GM18517 (cell line): ENCODE data around the gene CLGN.

Experiments used
- ATAC-seq: cut with Tn5 transposase; IDR thresholded peaks from one replicate; pipeline ENCODE4 v1.9.1; 2021; ENCODE audit warnings: mild to moderate bottlenecking, moderate library complexity; ENCODE audit not compliant: unreplicated experiment

CLGN gene

GRCh38 chr4:140388015-140388414 lies 39.4 kb downstream of the CLGN start:
- ATAC-seq, result no peak

DNA sequence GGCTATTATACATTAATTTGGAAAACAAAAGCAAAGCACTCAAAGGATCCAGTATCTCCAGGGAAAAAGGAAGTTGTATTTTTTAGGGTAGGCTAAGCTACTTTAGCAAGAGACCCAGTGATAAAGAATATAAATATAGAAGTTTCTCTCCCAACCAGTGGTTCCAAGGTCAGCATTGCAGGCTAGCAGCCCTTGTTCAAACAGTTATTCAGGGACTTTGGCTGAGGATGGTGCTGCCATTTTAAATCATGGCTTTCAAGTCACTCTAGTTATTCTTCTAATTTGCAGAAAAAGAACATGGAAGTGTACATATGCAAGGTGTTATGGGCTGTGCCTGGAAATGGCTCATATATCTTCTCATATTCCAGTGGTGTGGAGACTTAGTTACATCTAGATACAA lies 44.7 kb downstream of the CLGN start:
- ATAC-seq, result no peak

DNA sequence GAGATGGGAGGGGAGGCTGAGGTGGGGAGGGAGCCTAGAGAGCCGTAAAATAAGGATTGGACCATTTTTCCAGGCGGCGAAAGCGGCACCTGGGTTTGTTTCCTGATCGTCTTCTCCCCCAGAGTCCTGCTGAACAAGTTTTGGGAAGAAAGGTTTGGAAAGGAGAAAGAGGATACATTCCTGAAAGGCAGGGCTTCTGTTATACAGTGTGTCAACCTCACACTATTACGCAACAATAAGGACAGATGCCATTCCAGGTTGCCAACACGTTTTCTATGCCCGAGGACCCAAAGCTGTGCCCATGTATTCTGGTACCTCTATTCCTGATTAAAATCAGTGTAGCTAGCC lies 53.3 kb downstream of the CLGN start:
- ATAC-seq, result no peak

GRCh38 chr4:140373328-140374129 lies 53.9 kb downstream of the CLGN start, which contains the start of gene SCOC:
Gene SCOC, plus strand, starts transcription at chr4:140373646. Its CDS starts 5,525 bp downstream, at chr4:140379171.
- ATAC-seq, result peak; percentile 97

DNA sequence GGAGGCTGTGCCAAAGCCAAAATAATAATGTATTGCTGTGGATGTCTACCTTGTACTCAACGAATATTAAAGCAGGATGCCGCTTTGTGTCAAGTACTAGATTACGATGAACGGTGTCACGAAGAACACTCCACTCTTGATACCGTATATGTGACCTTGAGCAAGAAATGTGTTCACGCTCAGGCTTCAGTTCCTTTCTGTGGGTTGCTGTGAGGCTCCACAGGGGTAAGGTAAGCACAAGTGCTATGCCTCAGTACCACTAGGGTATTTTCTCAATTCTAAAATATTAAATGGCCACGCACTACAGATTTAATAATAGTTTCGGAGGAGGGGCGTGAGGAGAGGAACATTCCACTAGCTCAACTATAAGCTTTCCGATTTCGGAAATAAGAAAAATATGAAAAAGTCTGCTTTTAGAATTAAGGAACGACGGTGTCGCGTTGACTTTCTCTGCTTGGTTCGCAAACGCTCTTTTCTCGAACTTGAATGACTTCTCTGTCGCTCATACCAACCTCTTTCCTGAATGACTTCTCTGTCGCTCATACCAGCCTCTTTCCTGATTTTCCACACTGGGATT lies 54.6 kb downstream of the CLGN start:
- peak; percentile 55 for ATAC-seq

DNA sequence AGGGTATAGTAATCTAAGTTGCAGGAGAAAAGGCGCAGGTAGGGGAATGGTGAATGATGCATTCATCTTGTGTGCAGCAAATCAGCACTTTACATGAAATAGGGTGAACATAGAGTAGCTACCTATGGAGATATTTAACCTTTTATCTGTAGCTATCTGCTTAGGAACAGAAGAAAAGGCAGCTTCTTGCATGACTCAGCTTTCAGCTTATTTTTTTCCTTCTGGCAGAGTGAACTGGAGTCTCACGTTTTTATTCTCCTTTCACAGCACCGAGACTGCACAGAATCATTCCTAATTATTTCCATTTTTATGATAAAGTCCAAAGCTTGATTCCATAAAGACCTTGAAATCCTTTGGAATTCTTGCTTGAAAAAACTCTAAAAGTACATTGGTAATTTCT lies 58.8 kb downstream of the CLGN start:
- ATAC-seq, result no peak

GRCh38 chr4:140367738-140368137 lies 59.7 kb downstream of the CLGN start:
- no peak for ATAC-seq

- ATAC-seq, result no peak
Measured at GRCh38 chr4:140363558-140363957, 63.9 kb downstream of the CLGN start.

DNA sequence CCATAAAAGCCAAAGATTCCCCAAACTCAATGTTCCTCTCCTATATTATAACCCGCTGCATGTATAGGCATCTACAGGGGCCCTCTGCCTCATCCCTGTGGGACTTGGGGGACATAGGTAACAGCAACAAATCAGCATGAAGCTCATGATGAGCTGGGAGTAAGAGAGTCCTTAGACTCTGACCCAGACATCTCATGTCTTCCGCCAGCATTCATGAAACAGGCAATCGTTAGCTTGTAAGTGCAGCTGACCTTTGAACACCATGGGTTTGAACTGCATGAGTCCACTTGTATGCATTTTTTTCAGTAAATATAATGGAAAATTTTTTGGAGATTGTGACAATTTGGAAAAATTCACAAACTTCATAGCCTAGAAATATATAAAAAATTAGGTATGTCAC lies 64.4 kb downstream of the CLGN start:
- ATAC-seq, result no peak

DNA sequence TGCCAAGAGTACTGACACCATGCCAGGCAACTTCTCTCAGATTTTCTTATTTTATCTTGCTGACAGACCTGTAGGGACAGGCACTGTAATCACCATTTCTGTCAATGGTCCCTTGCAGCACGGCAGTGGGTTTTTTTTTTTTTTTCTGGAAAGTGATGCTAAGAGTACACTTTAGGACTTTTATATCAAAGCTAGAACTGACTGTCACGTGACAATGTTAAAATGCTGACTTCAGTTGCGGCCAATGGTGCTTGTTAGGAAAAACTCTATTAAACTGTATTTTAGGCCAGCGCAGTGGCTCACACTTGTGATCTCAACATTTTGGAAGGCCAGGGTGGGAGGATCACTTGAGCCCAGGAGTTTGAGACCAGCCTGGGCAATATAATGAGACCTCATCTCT lies 66.3 kb downstream of the CLGN start:
- ATAC-seq, result no peak

GRCh38 chr4:140359562-140360427 lies 67.7 kb downstream of the CLGN start:
- peak; percentile 95 for ATAC-seq

- ATAC-seq, result no peak
Measured at GRCh38 chr4:140358281-140358680, 69.2 kb downstream of the CLGN start.

- ATAC-seq, result no peak
Measured at GRCh38 chr4:140357868-140358267, 69.6 kb downstream of the CLGN start.

DNA sequence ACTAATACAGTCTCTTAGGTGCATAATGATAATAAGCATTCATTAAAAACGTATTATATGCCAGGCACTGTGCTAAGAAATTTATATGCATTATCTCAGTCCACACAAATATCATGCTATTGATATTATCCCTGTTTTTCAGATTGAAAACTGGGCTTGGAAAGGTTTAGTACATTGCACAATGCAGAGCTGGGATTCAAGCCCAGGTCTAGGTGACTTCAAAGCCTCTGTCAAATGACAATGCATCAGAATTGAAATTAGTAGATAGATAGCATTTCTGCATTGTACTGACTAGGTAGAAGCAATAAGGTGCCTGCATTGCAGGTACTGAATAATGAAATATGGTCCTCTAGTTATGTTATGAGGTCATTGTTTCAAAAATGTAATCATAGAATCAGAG lies 72.2 kb downstream of the CLGN start:
- no peak for ATAC-seq

DNA sequence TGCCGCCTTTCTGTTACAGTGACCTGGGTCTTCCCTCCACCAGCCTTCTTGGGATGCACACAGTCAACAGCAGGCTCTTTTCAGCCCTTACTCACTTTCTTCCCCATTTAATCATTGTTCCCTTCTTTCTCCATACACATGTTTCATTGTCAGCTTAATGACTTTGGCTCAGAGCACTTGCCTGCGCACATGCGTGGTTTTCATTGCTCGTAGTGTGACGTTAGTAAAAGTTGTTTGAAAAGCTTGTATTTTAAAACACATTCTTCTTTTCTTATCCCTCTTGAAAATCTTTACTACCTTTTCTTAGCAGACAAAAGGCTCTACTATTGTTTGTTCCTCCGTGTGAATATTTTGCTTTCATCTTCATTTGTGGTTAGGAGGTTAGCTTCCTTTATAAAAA lies 73.7 kb downstream of the CLGN start:
- no peak for ATAC-seq

DNA sequence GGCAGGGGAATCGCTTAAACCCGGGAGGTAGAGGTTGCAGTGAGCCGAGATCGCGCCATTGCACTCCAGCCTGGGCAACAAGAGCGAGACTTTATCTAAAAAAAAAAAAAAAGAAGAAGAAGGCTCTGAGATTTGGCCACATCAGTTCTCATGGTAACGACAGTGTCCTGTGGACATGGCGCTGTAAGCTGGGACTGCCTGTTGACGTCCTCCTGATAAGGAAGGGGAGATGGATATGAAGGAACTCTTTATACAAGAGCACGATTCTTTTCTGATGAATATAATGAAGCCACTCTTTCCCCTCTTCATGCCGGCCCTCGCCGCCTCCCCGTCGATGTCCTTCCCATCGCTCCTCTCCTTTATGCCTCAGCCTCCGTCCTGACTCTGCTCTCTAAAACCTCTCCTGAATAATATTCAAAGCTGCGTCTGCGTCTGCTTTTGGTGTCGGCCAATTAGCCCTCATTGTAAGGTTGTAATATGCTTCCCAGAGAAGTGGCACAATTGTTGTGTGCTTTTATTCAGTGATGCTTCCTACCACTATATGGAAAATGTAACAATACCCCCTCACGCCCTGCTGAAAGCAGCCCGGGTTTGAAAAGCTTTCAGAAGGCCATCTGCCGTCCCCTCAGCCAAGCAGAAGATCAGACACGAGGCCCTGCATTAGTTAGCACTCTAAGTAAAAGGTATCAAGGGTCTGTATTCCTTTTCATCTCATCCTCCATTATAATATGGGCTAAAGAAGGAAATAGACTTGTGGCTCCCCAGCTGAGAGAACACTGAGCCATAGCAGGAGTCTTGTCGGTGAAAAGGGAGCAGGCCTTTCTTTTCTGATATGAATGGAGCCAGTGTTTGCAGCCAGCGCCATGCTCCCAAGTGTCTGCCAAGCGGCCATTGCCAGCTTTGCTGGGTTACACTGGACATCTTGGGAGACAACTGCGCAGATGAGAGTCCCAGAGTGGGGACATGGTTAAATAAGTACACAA lies 76.1 kb downstream of the CLGN start:
- no peak for ATAC-seq

GRCh38 chr4:140349816-140350215 lies 77.6 kb downstream of the CLGN start:
- ATAC-seq, result no peak

DNA sequence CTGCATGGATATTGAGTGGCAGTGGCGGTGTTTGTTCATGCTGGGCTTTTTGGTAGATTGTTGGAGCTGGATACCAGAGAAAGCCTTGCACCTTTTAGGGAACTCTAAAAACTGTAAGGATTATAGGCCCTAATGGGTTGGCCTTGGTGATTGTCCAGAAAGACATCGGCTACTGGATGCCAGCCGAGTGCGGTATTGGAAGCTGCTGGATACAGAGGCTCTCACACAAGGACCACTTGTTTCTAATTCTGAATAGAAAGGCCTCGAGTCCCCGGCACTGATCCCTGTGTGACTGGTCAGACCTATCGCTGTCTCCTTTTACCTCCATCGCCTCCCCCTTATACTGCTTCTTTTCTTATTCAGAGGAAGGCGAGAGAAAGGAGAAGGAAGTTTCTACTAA lies 81.3 kb downstream of the CLGN start:
- no peak for ATAC-seq

DNA sequence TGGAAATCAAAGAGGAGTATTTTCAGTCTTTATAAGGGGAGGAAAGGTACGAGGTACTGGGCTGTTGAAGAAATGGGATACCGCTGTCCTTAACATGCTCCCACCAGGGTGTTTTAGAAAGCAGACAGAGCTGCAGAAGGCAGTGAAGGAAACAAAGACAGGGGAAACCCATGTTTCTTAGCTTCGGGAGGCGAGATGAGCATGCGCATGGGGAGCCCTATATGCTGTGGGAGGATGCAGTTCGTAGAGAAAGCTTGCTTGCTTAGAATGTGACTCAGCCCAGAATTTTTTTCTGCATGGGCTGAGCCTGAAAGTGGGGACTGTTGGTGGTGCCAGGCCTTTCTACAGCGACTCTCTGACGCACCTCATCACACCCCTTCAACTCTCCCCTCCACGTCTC lies 82.8 kb downstream of the CLGN start:
- ATAC-seq, result no peak

DNA sequence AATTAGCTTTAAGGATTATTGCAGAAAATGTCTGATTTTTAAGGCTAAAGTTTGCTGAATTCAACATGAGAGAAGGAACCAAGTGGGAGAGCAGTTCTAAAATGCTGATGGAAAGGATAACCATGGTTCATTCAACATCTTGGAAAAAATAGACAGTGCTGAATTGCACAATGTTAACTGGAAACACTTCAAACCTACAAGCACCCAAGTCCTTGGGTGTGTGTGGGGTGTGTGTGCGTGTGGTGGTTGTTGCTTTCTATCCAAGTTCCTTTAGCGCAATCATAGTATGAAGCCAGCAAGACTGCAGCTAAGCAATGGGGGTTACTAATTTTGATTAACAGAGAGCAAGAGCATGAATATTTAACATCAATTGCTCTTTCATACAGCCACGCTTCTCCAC lies 83.3 kb downstream of the CLGN start:
- no peak for ATAC-seq

- ATAC-seq, result peak; percentile 86
Measured at GRCh38 chr4:140343303-140343702, 84.1 kb downstream of the CLGN start.
